HCT116 (cell line): ENCODE measurements around the gene PFKP.

ENCODE experiments used
- CEBPB ChIP-seq: IDR thresholded peaks from 2 replicates; pipeline ENCODE4 v1.6.1; 2012; ENCODE audit warnings: low read depth
- EZH2 ChIP-seq: fragments of 200-600 bp; sonication (generic); IDR thresholded peaks from 2 replicates; pipeline ENCODE4 v1.6.1; 2017; ENCODE audit warnings: antibody characterized with exemption, mixed run types
- POLR2AphosphoS5 ChIP-seq: IDR thresholded peaks from 2 replicates; pipeline ENCODE4 v1.6.1; 2011; ENCODE audit warnings: mild to moderate bottlenecking, low read depth, low read length, moderate library complexity

GRCh38 chr10:3100856-3101640 lies 33.7 kb downstream of the PFKP start:
- TF ChIP-seq EZH2 = no peak
- TF ChIP-seq POLR2AphosphoS5 = no peak
- TF ChIP-seq CEBPB = no peak
